GM18505 (cell line): ENCODE results near the gene DTNA.
"Not testable (repeated sequence)": the region's sequence is repeated elsewhere in the genome, so short reads cannot be mapped to it uniquely, and the experiment has no call there.

ENCODE experiments used
- ATAC-seq: cut with Tn5 transposase; IDR thresholded peaks from one replicate; pipeline ENCODE4 v1.9.1; 2021; ENCODE audit not compliant: unreplicated experiment
- POLR2A ChIP-seq: IDR thresholded peaks from 4 replicates; pipeline ENCODE4 v1.6.1; 2011; ENCODE audit warnings: borderline replicate concordance; ENCODE audit not compliant: insufficient read depth, insufficient read length; ENCODE audit errors: extremely low read depth

Gene DTNA

GRCh38 chr18:34704823-34705222, 5.3 kb upstream of the DTNA start:
- no peak for ATAC-seq
- TF ChIP-seq POLR2A = no peak

DNA sequence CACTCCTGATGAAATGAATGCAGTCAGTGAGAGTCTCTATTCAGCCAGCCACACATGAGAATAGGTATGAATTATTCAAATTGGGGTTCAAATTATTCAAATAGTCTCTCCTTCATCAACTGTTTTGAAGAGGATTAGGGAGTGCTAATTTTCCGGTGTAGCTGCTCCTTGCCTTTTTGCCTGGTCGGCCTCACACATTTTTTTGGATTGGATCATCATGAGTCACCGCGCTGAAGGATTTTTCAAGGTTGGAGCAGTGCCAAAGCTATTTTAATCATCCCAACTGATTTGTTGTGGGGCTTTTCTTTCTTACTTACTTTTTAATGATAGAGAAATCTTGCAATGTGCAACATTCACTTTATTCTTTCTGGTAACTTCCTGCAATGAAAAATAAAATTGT, 2.4 kb upstream of the DTNA start:
- ATAC-seq = no peak
- no peak for TF ChIP-seq POLR2A

DNA sequence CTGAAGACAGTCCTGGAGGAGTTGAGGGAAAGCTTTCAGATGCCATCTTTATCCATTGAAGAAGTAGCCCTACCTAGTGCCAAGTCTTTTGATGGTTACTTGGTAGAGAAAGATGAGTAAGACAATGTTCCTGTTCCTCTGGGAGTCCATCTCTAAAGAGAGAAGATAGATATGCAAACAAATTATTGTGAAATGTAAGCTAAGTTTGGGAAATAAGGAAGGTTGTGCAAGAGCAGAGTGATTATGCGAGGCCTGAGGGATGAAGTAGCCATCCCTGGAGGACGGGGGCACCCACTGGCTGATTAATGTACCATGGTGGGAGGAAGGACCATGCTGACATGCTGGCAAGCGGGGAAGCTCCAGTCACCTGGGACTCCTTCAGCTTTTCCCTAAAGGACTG, 994 bp upstream of the DTNA start:
- TF ChIP-seq POLR2A = no peak
- ATAC-seq = no peak

DNA sequence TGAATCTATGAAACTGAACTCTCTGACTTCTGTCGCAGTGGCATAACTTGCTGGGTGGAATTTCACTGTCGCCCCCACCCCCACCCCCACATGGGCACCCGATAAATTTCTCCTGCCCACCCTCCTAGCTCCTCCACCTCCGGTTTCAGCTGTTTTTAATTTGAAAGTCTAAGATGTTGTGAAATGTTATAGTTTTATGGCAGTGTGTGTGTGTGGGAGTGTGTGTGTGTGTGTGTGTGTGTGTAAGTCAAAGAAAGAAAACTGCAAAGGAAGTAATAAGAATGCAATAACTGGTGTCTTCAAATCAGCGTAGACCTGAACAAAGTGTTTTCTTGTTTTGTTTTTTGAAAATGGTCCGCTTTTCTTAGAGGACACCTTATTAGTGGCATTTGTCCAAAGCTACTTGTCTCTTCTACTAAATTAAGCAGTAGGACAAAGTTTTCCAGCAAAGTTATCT, 388 bp downstream of the DTNA start:
- ATAC-seq = no peak
- no peak for TF ChIP-seq POLR2A

GRCh38 chr18:34710934-34711333, 836 bp downstream of the DTNA start:
- no peak for ATAC-seq

GRCh38 chr18:34716111-34716510, 6.0 kb downstream of the DTNA start:
- not testable (repeated sequence) for ATAC-seq

More at GRCh38 chr18:34710934-34711333, 836 bp downstream of the DTNA start:
- no peak for TF ChIP-seq POLR2A

DNA sequence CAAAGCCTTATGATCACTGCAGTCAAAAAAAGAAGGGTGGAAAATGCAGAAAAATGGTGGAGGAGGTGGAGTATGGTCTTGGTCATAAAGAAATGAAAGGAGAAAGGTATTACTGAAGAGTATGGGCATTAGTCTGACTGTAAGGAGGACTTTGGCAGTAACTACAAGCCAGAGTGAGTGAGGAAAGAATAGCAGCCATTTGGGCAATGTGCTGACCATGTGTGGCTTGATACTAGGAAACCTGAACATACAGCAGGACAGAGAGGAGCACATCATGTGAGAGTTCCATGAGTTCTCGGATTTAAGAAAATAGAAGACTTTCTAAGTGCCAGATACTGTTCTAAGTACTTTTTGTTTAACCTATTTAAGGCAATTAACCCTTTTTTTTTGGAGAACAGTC, 8.5 kb downstream of the DTNA start:
- no peak for TF ChIP-seq POLR2A
- no peak for ATAC-seq

- no peak for ATAC-seq
- no peak for TF ChIP-seq POLR2A
Measured at GRCh38 chr18:34720220-34720619, 10.1 kb downstream of the DTNA start.

GRCh38 chr18:34723143-34723542, 13.0 kb downstream of the DTNA start:
- no peak for ATAC-seq
- no peak for TF ChIP-seq POLR2A

DNA sequence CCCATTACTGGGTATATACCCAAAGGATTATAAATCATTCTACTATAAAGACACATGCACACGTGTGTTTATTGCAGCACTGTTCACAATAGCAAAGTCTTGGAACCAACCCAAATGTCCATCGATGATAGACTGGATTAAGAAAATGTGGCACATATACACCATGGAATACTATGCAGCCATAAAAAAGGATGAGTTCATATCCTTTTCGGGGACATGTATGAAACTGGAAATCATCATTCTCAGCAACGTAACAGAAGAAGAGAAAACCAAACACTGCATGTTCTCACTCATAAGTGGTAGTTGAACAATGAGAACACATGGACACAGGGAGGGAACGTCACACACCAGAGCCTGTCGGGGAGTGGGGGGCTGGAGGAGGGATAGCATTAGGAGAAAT, 15.6 kb downstream of the DTNA start:
- ATAC-seq = not testable (repeated sequence)

- ATAC-seq = no peak
- TF ChIP-seq POLR2A = no peak
Measured at GRCh38 chr18:34726286-34727004, 16.3 kb downstream of the DTNA start.

- TF ChIP-seq POLR2A = no peak
- ATAC-seq = no peak
Measured at GRCh38 chr18:34729264-34729663, 19.2 kb downstream of the DTNA start.

DNA sequence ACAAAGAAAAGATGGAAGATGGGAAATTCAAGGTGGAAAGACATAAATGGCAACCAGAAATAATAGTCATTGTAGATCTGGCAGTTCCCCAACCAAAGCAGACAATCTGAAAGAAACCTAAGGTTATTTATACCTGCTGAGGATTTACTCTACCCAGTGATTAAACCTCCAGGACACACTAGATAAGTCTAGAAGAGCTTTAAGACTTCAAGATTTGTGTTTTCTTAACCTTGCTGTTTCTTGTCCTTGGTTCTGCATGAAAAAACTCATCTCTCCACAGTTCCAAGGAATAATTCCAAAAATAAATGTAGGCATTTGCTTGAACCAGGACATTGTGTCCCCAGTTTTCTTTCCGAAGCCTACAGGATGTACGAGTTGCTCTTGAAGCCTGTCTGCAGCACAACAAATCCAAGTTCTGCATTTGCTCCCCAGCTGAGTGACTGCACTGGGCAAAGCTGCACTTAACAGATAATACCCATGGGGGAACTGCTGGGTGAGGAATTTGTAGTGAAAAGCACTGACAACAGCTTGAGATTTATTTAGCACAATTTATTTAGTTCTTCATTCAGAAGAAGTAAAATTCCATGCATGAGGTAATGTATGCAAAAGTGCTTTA, 19.8 kb downstream of the DTNA start:
- no peak for TF ChIP-seq POLR2A
- ATAC-seq = no peak

- no peak for ATAC-seq
- no peak for TF ChIP-seq POLR2A
Measured at GRCh38 chr18:34730774-34731173, 20.7 kb downstream of the DTNA start.
